ENCODE measurements around the gene MTX1.
"Not testable (repeated sequence)": the region's sequence is repeated elsewhere in the genome, so short reads cannot be mapped to it uniquely, and the experiment has no call there.

The MTX1 gene

GRCh38 chr1:155205969-155206593 lies 2.4 kb upstream of the MTX1 start:
- no peak for DNase-seq (ENCODE audit: low read depth in 1 of 2, low spot score in 1 of 2)

- DNase-seq (ENCODE audit: low read depth in 1 of 2, low spot score in 1 of 2) = peak; percentile 82 to 91
Measured at GRCh38 chr1:155206891-155207805, 1.3 kb upstream of the MTX1 start.

- DNase-seq (ENCODE audit: low read depth in 1 of 2, low spot score in 1 of 2) = no peak
Measured at GRCh38 chr1:155207806-155208540, 522 bp upstream of the MTX1 start, which contains the start of gene THBS3. THBS3 (minus strand) TSS chr1:155207897; CDS start chr1:155207876, 21 bp downstream.

DNA sequence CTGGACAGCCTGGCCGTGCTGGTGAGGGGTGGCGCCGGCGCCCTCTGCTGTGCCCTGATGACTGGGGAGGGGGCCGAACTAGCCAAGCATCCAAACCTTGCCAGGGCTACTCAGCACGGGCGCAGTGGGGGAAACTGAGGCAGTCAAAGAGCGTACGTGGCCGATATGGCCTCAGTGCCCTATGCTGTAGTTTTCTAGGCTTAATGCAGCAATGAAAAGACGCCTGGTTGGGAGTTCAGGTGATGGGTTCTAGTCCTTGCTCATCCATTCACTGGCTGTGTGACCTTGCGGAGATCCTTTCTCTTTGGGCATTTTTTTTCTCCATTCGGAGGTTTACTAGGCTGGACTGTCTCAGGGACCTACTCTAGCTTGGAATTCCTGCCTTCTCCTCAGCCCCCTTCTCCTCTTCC lies 822 bp downstream of the MTX1 start:
- DNase-seq (ENCODE audit: low read depth in 1 of 2, low spot score in 1 of 2) = no peak

- no peak for DNase-seq (ENCODE audit: low read depth in 1 of 2, low spot score in 1 of 2)
Measured at GRCh38 chr1:155210314-155211104, 2.0 kb downstream of the MTX1 start.

GRCh38 chr1:155211381-155212050 lies 3.0 kb downstream of the MTX1 start:
- not testable (repeated sequence) for DNase-seq (ENCODE audit: low read depth in 1 of 2, low spot score in 1 of 2)

DNA sequence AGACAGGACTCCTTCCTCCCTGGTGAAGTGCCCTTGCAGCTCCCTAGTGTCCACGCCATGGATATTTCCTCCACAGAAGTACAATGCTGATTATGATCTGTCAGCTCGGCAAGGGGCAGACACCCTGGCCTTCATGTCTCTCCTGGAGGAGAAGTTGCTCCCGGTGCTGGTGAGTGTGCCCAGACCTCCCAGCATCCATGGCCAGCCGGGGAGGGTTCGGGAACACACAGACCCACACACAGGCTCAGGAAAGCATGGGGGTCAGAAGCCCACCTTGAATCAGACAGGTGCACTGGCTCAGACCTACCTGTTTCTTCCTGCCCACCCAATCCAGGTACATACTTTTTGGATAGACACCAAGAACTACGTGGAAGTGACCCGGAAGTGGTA lies 3.6 kb downstream of the MTX1 start:
- not testable (repeated sequence) for DNase-seq (ENCODE audit: low read depth in 1 of 2, low spot score in 1 of 2)

DNA sequence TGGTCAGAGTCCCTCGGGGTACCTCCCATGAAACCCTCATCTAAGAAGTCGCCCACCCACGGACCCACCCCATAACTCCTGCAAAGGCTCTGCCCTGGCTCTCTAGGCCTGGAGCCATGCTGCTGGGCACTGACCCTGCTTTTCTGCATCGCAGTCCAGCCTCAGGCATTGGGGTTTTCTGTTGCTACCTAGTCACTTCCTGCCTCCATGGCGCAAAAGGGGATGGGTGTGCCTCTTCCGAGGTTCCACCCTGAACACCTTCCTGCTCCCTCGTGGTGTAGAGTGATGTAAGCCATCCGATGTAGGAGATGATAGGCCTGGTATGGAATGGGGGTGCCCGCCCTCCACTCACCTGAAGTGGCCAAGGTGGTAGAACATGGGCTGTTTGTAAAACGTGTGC lies 6.2 kb downstream of the MTX1 start:
- DNase-seq (ENCODE audit: low read depth in 1 of 2, low spot score in 1 of 2) = not testable (repeated sequence)

- DNase-seq (ENCODE audit: low read depth in 1 of 2, low spot score in 1 of 2) = no peak
Measured at GRCh38 chr1:155218854-155219591, 10.5 kb downstream of the MTX1 start.

GRCh38 chr1:155219592-155220031 lies 11.1 kb downstream of the MTX1 start:
- no peak for DNase-seq (ENCODE audit: low read depth in 1 of 2, low spot score in 1 of 2)

DNA sequence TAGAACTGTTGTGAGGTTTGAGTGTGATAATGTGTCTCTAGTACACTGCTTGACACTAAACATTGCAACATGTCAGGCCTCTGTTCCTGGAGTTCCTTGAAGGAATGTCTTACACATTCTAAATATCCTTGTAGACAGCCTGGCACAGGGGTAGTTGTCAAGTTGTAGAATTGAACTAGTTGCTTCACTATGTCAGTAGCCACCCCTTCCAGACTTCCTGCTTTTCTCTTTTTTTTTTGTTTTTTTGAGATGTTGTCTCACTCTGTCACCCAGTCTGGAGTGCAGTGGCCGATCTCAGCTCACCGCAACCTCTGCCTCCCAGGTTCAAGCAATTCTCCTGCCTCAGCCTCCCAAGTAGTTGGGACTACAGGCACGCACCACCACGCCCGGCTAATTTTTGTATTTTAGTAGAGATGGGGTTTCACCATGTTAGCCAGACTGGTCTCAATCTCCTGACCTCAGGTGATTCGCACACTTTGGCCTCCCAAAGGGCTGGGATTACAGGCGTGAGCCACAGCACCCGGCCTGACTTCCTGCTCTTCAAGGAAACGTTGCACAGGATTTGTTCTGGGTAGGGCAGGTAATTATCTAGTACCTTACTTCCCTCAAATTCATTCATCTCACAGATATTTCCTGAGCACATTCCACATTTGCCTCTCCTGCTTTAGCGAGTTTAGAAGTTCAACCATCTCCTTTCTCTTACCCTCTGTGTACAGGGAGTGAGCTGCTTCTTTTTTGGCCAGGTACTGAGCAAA lies 11.9 kb downstream of the MTX1 start:
- not testable (repeated sequence) for DNase-seq (ENCODE audit: low read depth in 1 of 2, low spot score in 1 of 2)

DNA sequence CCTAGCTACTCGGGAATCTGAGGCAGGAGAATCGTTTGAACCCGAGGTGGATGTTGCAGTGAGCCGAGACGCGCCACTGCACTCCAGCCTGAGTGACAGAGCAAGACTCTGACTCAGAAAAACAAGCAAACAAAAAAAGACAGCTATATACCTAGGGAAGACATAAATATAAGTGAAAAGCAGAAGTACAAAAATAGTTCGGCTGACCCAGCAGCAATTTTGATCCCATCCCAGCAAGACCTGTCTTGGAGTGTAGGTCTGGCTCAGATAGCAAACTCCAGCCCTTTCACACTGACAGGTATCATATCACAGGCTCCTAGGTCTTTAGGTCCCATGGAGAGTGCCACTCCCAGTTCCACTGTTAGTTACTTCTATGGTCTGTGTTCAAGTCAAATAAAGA lies 14.6 kb downstream of the MTX1 start:
- no peak for DNase-seq (ENCODE audit: low read depth in 1 of 2, low spot score in 1 of 2)

DNA sequence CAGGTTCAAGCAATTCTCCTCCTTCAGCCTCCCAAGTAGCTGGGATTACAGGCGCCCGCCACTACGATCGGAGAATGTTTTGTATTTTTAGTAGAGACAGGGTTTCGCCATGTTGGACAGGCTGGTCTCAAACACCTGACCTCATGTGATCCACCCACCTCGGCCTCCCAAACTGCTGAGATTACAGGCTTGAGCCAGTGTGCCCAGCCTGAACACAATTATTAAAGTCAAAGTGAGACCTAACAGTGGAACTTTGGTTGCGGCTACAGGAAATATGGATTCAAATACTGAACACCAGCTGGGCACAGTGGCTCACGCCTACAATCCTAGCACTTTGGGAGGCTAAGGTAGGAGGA lies 16.9 kb downstream of the MTX1 start:
- not testable (repeated sequence) for DNase-seq (ENCODE audit: low read depth in 1 of 2, low spot score in 1 of 2)

DNA sequence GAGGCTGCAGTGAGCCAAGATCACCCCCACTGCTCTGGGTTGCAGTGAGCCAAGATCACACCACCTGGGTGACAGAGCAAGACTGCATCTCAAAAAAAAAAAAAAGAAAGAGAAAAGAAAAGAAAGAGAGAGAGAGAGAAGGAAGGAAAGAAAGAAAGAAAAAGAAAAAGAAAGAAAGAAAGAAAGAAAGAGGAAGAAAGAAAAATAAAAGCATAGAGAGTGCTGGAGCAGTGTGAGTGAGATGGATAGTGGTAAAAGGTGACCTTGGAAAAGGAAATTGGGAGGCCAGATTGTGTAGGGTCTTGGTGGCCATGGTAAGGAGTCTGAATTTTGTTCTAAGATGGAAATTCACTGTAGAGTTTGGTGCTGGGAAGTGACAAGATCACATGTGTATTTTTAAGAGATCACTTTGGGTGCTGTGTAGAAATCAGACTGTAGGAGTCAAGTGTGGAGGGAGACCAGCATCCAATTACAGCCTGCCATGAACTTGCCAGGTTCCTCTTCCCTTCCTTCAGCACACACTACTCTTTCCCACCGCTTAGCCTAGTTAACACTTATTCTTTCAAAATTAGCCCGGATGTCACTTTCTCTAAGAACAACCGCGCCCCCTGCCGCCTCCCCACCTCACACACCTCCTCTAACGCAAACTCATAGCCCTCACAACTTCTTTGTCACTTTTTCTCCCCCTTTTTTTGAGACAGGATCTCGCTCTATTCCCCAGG lies 17.9 kb downstream of the MTX1 start:
- DNase-seq (ENCODE audit: low read depth in 1 of 2, low spot score in 1 of 2) = peak; percentile 73 to 81

DNA sequence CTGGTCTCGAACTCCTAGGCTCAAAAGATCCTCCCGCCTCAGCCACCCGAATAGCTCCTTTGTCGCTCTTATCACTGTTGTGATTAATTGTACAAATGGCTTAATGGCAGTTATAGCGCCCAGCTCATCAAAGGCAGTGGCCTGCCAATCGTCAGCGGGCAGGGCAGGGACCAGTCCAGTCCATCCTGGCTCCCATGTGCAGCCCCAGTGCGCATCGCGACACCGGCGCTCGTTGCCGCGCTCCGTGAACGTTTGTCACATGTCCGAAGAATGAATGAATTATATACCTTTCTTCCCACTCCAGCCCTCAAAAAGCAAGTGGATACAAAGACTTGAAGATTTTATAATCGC lies 18.4 kb downstream of the MTX1 start:
- DNase-seq (ENCODE audit: low read depth in 1 of 2, low spot score in 1 of 2) = no peak

- DNase-seq (ENCODE audit: low read depth in 1 of 2, low spot score in 1 of 2) = peak; percentile 95 to 100
Measured at GRCh38 chr1:155227261-155228095, 19.0 kb downstream of the MTX1 start.

DNA sequence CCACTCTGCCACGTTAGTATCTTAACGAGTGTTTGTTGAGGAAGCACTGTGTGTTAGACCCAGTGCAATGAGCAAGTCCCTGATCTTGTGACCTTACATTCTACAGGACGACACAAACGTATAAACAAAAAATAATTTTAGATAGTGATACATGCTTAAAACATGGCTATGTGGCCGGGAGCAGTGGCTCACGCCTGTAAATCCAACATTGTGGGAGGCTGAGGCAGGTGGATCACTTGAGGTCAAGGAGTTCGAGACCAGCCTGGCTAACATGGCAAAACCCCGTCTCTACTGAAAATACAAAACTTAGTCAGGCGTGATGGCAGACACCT lies 19.6 kb downstream of the MTX1 start:
- no peak for DNase-seq (ENCODE audit: low read depth in 1 of 2, low spot score in 1 of 2)

GRCh38 chr1:155231302-155231701 lies 22.8 kb downstream of the MTX1 start:
- DNase-seq (ENCODE audit: low read depth in 1 of 2, low spot score in 1 of 2) = not testable (repeated sequence)
